Kidney (tissue), 14 donors: ENCODE measurements around the gene SLC6A2. TPM values are rescaled to one million over a fixed set of nuclear protein-coding genes. Genes with fewer than 3 reads are reported as not detected.
"Not testable (repeated sequence)": the region's sequence is repeated elsewhere in the genome, so short reads cannot be mapped to it uniquely, and the experiment has no call there.

ENCODE experiments used
- DNase-seq, 5 donors: peaks; one replicate each; pipeline ENCODE4 v3.0.0-alpha.2; 2013 to 2020
- FAIRE-seq: peaks from 2 replicates; lab custom pipeline; 2012; peaks lifted over from hg19 to GRCh38; lab: Jason Lieb, UNC
- H3K27ac ChIP-seq, 2 donors: one replicate each; pipeline ENCODE4 v1.7.0; 2013; ENCODE audit warnings: low read depth in 2 of 2, low read length in 2 of 2, inconsistent platforms in 1 of 2
- H3K27me3 ChIP-seq: one replicate; pipeline ENCODE4 v1.7.1; 2013; ENCODE audit warnings: low read length, inconsistent platforms; ENCODE audit not compliant: control insufficient read depth, insufficient read depth
- H3K36me3 ChIP-seq, 3 donors: one replicate each; pipeline versions ENCODE4 v1.7.0 to v1.7.1; 2013; ENCODE audit warnings: low read length in 3 of 3, control low read depth in 1 of 3, inconsistent platforms in 1 of 3; ENCODE audit not compliant: insufficient read depth in 3 of 3, control insufficient read depth in 2 of 3
- H3K4me1 ChIP-seq, 3 donors: one replicate each; pipeline versions ENCODE4 v1.7.0 to v1.7.1; 2013; ENCODE audit warnings: low read length in 3 of 3, inconsistent platforms in 1 of 3, low read depth in 1 of 3; ENCODE audit not compliant: control insufficient read depth in 2 of 3, insufficient read depth in 2 of 3
- H3K4me3 ChIP-seq, 3 donors: one replicate each; pipeline versions ENCODE4 v1.7.0 to v1.8.1; 2013; ENCODE audit warnings: low read length in 3 of 3, control low read depth in 1 of 3, inconsistent platforms in 1 of 3
- H3K9ac ChIP-seq, 3 donors: one replicate each; pipeline versions ENCODE4 v1.7.0 to v1.7.1; 2013; ENCODE audit warnings: low read length in 3 of 3, control low read depth in 1 of 3, inconsistent platforms in 1 of 3
- H3K9me3 ChIP-seq, 3 donors: one replicate each; pipeline versions ENCODE4 v1.7.0 to v1.7.1; 2013; ENCODE audit warnings: low read length in 3 of 3, control low read depth in 1 of 3, inconsistent platforms in 1 of 3; ENCODE audit not compliant: control insufficient read depth in 2 of 3, insufficient read depth in 1 of 3
- intact Hi-C: fragments of 100-400 bp; cut with DNase I; formaldehyde crosslinking; loops from one replicate; pipeline ENCODE4 v1.11.1; 2022
- polyA plus RNA-seq: library from polyadenylated mRNA; stranded (reverse); fragments of 350-450 nt; fragmentation: Illumina TruSeq; extraction: RNeasy Lipid Tissue Mini Kit (QIAGEN cat#74804); gene quantifications from one replicate; pipeline ENCODE4 v1.2.3, GENCODE V29; 2014; ENCODE audit warnings: low read depth, low replicate concordance; ENCODE audit not compliant: insufficient read depth
- total RNA-seq: library from RNA; stranded (reverse); fragmentation: NEBNext Ultra II Directional; extraction: Animal tissue kit (Norgen Biotek cat#: 25700); gene quantifications from one replicate; pipeline ENCODE4 v1.2.1, GENCODE V29; 2021
- TF ChIP-seq, protein P1 (sequence below): IDR thresholded peaks from 3 replicates; pipeline ENCODE4 v1.5.1; 2012; ENCODE audit warnings: mild to moderate bottlenecking, moderate library complexity, borderline replicate concordance; ENCODE audit not compliant: insufficient read depth; ENCODE audit errors: extremely low read depth
- donor health status: control.
- donor health status: control.
- donor health status: control.
- donor health status: control.
- donor health status: control.
- donor health status: DM: yes; HTN: yes; CAD: no.
- donor health status: Normal renal cell carcinoma (clear cell type).

The SLC6A2 gene
- total and polyA plus RNA-seq, 2 donors from 2014 or later = 0.09 to 0.73 TPM

DNA sequence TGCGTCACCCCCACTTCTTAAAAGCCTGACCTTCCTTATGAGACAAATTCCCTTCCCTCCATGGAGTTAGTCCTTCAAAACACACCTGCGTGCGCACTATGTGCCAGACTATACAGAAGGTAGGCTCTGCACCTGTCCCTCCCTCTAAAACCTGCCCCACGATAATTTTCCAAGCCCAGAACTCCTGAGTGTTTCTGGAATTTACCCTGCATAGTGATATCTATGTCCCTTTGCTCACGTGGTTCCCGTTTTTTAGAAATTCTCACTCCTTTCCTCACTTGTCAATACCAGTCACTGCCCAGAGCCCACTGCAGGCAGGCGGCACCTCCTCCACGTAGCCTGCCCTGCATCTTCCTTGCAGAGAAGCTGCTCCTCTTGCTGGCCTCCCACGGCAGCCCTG, 82.2 kb downstream of the SLC6A2 start:
- no peak for FAIRE-seq
- H3K27ac ChIP-seq = no peak overlapping the region
- no peaks in the 10 kb centered on the region for H3K4me1 ChIP-seq
- TF ChIP-seq, protein P1, sequence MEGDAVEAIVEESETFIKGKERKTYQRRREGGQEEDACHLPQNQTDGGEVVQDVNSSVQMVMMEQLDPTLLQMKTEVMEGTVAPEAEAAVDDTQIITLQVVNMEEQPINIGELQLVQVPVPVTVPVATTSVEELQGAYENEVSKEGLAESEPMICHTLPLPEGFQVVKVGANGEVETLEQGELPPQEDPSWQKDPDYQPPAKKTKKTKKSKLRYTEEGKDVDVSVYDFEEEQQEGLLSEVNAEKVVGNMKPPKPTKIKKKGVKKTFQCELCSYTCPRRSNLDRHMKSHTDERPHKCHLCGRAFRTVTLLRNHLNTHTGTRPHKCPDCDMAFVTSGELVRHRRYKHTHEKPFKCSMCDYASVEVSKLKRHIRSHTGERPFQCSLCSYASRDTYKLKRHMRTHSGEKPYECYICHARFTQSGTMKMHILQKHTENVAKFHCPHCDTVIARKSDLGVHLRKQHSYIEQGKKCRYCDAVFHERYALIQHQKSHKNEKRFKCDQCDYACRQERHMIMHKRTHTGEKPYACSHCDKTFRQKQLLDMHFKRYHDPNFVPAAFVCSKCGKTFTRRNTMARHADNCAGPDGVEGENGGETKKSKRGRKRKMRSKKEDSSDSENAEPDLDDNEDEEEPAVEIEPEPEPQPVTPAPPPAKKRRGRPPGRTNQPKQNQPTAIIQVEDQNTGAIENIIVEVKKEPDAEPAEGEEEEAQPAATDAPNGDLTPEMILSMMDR = no peak
- H3K36me3 ChIP-seq = no peaks in the 10 kb centered on the region
- intact Hi-C loops = no loop called here
- DNase-seq = no peak
- H3K4me3 ChIP-seq = no peak overlapping the region
- H3K9me3 ChIP-seq = no peaks in the 10 kb centered on the region
- H3K9ac ChIP-seq = no peak overlapping the region
- no peaks in the 10 kb centered on the region for H3K27me3 ChIP-seq

DNA sequence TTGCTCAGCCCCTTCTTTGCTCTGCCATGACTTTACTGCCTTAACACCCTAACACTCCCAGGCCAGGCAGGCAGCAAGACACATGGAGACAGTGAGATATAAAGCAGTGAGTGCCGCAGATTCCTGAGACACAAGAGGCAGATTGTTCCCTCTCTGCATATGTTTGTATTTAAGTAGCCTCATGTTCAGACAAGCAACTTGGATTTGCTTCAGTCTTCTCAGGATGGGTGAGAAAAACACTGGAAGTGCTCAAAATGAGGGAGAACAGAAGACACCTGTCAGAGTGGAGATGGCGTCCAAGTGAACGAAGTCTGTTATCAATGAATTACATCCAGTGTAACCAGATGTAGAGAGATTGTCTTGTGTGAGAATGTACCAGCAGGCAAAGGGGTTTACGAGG, 90.3 kb downstream of the SLC6A2 start:
- Histone ChIP-seq H3K9ac (no peak overlapping the region), H3K27me3 (no peaks in the 10 kb centered on the region), H3K27ac (no peak overlapping the region), H3K4me1 (no peaks in the 10 kb centered on the region), H3K9me3 (no peaks in the 10 kb centered on the region), H3K36me3 (no peaks in the 10 kb centered on the region), H3K4me3 (no peak overlapping the region)
- FAIRE-seq (no peak), DNase-seq (no peak)
- TF ChIP-seq, protein P1 = no peak
- intact Hi-C loops = no loop called here

DNA sequence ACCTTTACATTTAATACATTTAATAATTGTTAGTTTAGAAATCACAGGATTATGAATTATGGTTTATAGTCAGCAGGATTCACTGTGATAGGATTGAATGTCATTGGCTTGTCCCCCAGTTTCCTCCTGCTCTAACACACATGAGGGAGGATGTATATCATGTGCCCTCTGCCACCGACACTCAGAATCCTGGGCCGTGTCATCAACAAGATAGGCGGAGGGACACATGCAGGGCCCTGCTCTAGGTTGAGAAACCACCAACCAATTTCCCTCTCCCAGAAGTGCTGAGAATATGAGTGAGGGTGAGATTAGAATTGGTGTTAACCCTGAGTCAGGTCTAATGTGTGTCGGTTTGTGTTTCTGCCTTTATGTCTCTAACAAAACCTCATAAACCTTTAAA, 92.0 kb downstream of the SLC6A2 start:
- FAIRE-seq (no peak), DNase-seq (no peak)
- H3K4me1 ChIP-seq = no peaks in the 10 kb centered on the region
- no peaks in the 10 kb centered on the region for H3K36me3 ChIP-seq
- H3K9me3 ChIP-seq = no peaks in the 10 kb centered on the region
- intact Hi-C loops = no loop called here
- TF ChIP-seq, protein P1 = no peak
- H3K4me3 ChIP-seq = no peak overlapping the region
- H3K9ac ChIP-seq = no peak overlapping the region
- H3K27ac ChIP-seq = no peak overlapping the region
- H3K27me3 ChIP-seq = no peaks in the 10 kb centered on the region

DNA sequence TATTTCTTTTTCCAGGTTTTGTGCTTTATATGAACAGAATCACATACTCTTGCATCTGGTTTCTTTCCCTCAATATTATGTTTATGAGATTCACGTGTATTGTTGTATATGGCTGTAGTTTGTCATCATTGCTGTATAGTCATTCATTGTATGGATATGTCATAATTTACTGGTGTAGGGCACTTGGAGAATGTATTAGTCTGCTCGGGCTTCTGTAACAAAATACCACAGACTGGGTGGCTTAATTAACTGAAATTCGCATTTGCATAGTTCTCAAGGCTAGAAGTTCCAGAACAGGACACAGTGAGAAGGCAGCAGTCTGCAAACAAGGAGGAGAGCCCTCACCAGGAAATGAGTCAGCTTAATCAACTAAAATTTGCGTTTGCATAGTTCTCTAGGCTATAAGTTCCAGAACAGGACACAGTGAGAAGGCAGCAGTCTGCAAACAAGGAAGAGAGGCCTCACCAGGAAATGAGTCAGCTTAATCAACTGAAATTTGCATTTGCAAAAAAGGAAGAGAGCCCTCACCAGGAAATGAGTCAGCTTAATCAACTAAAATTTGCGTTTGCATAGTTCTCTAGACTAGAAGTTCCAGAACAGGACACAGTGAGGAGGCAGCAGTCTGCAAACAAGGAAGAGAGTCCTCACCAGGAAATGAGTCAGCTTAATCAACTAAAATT, 96.8 kb downstream of the SLC6A2 start:
- FAIRE-seq, intact Hi-C loops: not testable (repeated sequence)

DNA sequence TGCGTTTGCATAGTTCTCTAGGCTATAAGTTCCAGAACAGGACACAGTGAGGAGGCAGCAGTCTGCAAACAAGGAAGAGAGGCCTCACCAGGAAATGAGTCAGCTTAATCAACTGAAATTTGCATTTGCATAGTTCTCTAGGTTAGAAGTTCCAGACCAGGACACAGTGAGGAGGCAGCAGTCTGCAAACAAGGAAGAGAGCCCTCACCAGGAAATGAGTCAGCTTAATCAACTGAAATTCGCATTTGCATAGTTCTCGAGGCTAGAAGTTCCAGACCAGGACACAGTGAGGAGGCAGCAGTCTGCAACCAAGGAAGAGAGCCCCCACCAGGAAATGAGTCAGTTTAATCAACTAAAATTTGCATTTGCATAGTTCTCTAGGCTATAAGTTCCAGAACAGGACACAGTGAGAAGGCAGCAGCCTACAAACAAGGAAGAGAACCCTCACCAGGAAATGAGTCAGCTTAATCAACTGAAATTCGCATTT, 97.4 kb downstream of the SLC6A2 start:
- H3K27ac ChIP-seq, H3K9ac ChIP-seq, H3K4me1 ChIP-seq, intact Hi-C loops, H3K9me3 ChIP-seq, H3K4me3 ChIP-seq, FAIRE-seq, H3K27me3 ChIP-seq, DNase-seq, H3K36me3 ChIP-seq: not testable (repeated sequence)

More for the DNA sequence above, 96.8 kb downstream of the SLC6A2 start:
- not testable (repeated sequence) for H3K9me3 ChIP-seq, H3K4me1 ChIP-seq, H3K27ac ChIP-seq, H3K36me3 ChIP-seq, H3K27me3 ChIP-seq, H3K4me3 ChIP-seq, DNase-seq, H3K9ac ChIP-seq
